Left colon (tissue), 2 donors: ENCODE data around the gene FAM221B. TPM values are rescaled to one million over a fixed set of nuclear protein-coding genes. Genes with fewer than 3 reads are reported as not detected.

Experiments used
- ATAC-seq: fragments of 200-7000 bp; cut with Tn5 transposase; one replicate; pipeline ENCODE4 v1.9.1; 2020; ENCODE audit warnings: mild to moderate bottlenecking, moderate library complexity
- DNase-seq, 2 donors: peaks; one replicate each; pipeline ENCODE4 v3.0.0-alpha.2; 2020
- intact Hi-C, 2 donors: fragments of 100-400 bp; cut with DNase I in 1 of 2; cut with micrococcal nuclease in 1 of 2; formaldehyde crosslinking; loops; one replicate each; pipeline versions ENCODE4 v1.11.2 to v1.14.0; 2022; cut with DNase I, micrococcal nuclease
- total RNA-seq, 2 donors: library from RNA; stranded (reverse); fragmentation: NEBNext Ultra II Directional; extraction: Animal tissue kit (Norgen Biotek cat#: 25700); gene quantifications; one replicate each; pipeline ENCODE4 v1.2.1, GENCODE V29; 2021
- donor health status: DM: no; HTN: no; CAD: no.
- donor health status: DM: yes; HTN: yes; CAD: no.

Gene FAM221B
- total RNA-seq, 2 donors from 2014 or later, result 0.28 TPM; not detected in 1

DNA sequence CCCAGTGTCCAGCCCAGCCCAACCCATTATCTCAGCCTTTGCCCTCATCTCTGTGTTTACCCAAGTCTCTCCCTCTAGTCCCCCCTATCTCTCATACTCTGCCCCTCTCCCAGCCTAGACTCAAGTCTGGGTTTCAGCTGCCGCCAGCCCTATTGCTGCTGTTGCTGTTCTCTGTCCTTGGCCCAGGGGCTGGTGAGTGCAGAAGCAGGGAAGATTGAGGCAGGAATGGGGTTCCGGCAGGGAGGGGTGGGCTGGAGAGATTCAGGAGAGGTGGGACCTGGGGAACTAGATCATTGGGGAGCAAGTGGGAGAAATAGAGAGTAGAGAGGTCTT lies 1.2 kb upstream of the FAM221B start:
- no peak for ATAC-seq
- intact Hi-C loops, result no loop called here
- DNase-seq, result no peak

DNA sequence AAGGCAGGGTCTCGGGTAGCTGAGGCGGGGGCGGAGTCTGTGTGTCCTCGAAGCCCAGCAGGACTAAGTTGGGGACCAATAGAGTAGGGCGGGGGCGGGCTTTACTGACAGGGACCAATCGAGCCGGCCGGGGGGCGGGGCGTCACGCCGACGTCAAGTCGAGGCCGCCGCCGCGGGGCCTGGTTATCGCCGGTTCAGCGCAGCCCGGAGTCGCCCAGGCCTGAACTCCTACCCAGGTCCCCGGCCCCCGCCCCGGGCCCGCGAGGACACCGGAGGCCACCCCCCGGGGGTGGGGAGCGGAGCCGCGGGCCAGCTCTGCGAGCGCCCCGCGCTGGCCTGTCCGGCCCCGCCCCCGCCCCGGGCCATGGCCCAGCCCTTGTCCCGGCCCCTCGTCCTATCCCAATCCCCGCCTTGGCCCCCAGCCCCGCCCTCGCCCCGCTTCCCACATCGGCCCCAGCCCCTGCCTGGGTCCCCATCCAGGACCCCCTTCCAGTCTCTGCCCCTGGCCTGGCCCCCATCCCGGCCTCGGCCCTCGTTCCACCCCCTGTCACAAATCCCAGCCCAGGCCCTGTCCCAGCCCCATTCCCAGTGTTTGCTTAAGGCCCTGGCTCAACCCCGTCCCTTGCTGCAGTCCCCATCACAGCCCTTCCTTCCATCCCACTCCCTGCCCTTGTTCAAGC lies 692 bp upstream of the FAM221B start, which contains the start of gene TMEM8B:
TSS of gene TMEM8B (plus strand) at position 145 of the 680 bp plus-strand sequence. CDS start at position 365, 220 bp downstream.
- DNase-seq (peak; percentile 97 to 100), ATAC-seq (peak; percentile 77)
- intact Hi-C loops, result no loop called here

DNA sequence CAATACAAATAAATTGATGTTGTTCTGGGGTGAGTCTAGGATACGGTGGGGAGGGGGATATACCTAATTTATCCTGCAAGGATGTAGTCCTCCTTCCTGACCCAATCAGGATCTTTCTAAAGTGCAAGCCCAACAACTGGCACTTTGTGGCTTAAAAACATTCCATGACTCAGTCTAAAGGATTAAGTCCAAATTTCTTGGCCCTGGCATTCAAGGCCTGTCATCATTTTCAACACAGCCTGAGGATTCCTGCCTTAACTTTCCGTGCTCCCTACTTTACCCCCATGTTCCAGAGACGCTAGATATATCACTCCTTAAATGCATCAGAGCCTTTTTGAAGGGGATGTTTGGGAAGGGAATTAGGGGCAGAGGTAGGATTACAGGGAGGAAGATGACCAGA lies 1.0 kb downstream of the FAM221B start:
- DNase-seq (no peak), ATAC-seq (no peak)
- intact Hi-C loops, result loop anchor here in 1 of 2 donors (2.0 kb wide), 2 partner anchors 37 to 55 kb away; partner anchors contain the start of gene NPR2

- DNase-seq (no peak), ATAC-seq (peak; percentile 44)
- intact Hi-C loops, result loop anchor here in 1 of 2 donors (2.0 kb wide), 2 partner anchors 35 to 57 kb away; partner anchors contain the start of gene NPR2
Observed at GRCh38 chr9:35826071-35826701, 2.3 kb downstream of the FAM221B start.

DNA sequence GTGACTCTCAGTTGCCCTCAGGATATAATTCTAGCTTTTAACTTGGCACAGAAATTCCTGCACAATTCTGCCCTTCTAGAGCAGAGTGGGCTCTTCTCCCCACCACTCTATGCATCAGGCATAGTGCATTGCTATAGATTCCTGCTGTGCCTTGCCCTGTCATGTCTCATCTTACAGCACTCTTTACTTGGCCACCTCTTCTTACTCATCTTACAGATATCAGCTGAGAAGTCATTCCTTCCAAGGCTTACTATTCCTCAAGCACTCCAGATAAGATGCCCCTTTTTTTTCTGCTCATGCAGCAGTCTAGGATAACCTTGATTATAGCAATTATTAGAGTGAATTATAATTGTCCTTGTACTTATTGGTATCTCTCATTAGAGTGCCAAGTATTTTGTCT lies 5.6 kb downstream of the FAM221B start:
- DNase-seq (no peak), ATAC-seq (no peak)
- intact Hi-C loops, result no loop called here

DNA sequence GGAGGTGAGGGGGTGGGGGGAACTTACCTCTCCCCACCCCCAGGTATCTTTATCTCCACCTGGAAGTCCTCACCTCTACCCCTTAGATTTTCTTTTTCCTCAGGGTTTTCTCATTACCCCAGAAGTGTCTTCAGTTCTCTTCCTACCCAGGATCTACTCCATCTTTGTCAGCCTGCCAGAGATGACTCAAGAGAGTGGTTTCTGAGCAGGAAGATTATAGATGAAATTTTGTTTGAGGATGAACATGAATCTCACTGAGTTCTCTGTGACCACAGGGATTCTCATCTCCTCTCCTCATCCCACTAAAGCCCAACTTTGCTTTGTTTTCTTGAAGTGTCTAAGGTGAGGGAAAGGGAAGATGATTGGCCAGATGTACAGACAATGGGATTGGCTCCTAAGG lies 8.5 kb downstream of the FAM221B start:
- intact Hi-C loops, result no loop called here
- DNase-seq, result no peak
- no peak for ATAC-seq

GRCh38 chr9:35818341-35818740 lies 10.2 kb downstream of the FAM221B start:
- intact Hi-C loops, result no loop called here
- no peak for DNase-seq

GRCh38 chr9:35816708-35817107 lies 11.8 kb downstream of the FAM221B start:
- no peak for ATAC-seq
- DNase-seq, result no peak
- intact Hi-C loops, result no loop called here

More at GRCh38 chr9:35818341-35818740, 10.2 kb downstream of the FAM221B start:
- no peak for ATAC-seq

DNA sequence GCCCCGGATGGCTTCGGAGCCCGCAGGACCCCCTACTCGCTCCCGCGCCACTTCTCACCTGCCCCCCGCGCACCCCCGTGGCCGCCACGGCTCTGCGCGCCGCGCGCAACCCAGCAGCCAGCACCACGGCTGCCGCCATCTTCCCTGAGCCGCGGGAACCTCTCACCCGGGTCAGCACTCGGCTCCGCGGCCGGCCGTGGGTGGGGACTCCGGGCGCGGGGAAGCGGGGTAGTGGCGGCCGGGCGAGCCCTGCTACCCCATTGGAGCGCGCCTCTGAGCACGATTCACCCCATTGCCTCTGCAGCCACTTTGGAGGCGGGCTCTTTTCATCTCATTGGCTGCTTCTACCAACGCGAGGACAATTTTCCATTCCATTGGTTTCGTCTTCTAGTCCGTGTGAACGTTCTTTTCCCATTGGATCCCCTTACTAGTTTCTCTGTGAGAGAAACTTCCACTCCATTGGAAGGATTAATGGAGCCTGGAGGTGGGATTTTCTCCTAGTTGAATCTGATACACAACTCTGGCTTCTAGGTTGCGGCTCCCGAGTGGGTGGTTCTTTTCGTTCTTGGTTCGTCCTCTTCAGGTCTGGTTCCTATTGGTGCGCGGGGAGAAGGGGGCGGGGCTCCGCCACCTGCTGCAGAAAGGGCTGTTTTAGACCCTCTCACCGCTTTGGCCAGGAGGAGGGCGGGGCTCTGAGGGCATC lies 13.5 kb downstream of the FAM221B start, which contains the start of gene HINT2:
TSS of gene HINT2 (minus strand) at position 202 of the 703 bp plus-strand sequence. CDS start at position 139, 63 bp downstream.
- peak; percentile 99 for DNase-seq
- intact Hi-C loops, result no loop called here
- ATAC-seq, result peak; percentile 85

GRCh38 chr9:35814106-35814840 lies 14.3 kb downstream of the FAM221B start:
- ATAC-seq (peak; percentile 49), DNase-seq (peak; percentile 68 to 77)
- intact Hi-C loops, result no loop called here

GRCh38 chr9:35813434-35814105 lies 15.0 kb downstream of the FAM221B start:
- ATAC-seq (no peak), DNase-seq (no peak)
- intact Hi-C loops, result no loop called here

DNA sequence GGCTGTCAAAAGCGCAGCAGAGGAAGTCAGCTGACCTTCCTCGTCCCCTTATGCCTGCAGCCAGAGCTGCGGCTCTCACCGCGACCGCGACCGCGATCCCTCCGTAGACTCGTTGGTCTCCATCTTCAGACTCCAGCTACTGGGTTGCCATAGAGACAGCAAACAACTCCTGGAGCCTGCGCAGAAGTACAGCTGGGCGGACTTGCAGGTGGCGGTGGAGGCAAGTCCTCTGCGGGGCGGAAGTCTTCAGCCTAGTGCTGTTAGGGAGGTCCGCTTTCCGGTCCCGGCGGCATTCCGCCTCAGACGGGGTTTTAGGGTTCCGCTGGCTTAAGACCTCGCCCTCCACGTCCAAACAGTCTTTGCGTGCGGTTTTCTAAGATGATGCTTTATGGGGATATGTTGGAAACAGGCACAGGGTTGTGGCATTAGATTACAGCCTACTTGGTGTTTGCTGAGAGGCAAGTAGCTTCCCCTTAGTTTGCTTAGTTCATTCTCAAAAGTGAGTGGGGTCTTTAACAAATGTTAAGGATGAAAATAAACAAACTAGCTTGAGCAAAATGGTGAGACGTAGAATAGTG lies 16.4 kb downstream of the FAM221B start, which contains the start of gene SPAG8:
TSS of gene SPAG8 (minus strand) at position 238 of the 578 bp plus-strand sequence. CDS start at position 123, 115 bp downstream.
- ATAC-seq, result peak; percentile 61
- intact Hi-C loops, result no loop called here
- peak; percentile 92 to 97 for DNase-seq

DNA sequence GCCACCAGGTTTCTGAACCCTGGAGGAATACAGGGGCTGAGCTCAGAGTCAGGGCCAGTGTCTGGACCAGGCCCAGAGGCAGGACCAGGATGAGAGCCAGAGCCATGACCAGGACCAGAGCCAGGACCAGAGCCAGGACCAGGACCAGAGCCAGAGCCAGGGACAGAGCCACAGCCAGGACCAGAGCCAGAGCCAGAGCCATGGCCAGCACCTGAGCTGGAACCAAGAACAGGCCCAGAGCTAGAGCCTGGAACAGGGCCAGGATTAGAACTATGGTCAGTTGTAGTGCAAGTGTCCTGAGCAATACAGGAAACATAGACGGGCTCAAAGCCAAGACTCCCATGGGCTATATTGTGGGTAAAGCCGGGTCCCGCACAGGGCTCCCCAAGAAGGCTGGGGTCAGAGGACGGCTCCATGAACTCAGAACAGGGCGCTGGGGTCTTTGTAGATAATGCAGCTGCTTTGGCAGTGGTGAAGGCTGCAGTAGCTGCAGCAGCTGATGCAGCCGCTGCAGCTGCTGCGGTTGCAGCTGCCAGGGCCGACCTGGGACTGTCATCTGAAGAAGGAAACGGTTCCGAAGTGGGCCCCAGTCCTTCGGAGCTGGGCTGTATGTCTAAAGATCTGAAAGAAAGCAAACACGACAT lies 17.0 kb downstream of the FAM221B start:
- ATAC-seq (no peak), DNase-seq (no peak)
- intact Hi-C loops, result no loop called here

DNA sequence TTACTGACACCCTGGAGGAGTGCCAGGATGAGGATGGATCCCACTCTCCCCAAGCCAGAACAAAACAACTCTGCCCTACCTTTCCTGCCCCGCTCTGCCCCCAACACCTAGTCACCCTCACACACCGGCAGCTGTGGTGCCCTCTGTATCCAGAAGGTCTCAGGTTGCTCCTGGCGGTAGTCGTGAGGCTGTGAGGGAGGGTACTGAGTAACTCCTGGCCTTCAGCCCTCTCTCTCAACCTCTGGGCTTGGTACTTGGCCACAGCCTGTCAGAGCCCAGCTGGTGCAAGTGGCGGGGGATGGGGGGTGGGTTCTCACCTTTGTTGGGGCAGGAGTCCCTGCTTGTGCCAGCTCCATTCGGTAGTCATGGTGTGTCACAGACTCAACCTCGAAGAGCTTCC lies 18.4 kb downstream of the FAM221B start:
- DNase-seq, result no peak
- intact Hi-C loops, result no loop called here
- ATAC-seq, result no peak

- no peak for DNase-seq
- intact Hi-C loops, result no loop called here
Observed at GRCh38 chr9:35808433-35808832, 20.1 kb downstream of the FAM221B start.

GRCh38 chr9:35806101-35806500 lies 22.4 kb downstream of the FAM221B start:
- intact Hi-C loops, result no loop called here
- no peak for DNase-seq
- ATAC-seq, result no peak

More at GRCh38 chr9:35808433-35808832, 20.1 kb downstream of the FAM221B start:
- ATAC-seq, result no peak

DNA sequence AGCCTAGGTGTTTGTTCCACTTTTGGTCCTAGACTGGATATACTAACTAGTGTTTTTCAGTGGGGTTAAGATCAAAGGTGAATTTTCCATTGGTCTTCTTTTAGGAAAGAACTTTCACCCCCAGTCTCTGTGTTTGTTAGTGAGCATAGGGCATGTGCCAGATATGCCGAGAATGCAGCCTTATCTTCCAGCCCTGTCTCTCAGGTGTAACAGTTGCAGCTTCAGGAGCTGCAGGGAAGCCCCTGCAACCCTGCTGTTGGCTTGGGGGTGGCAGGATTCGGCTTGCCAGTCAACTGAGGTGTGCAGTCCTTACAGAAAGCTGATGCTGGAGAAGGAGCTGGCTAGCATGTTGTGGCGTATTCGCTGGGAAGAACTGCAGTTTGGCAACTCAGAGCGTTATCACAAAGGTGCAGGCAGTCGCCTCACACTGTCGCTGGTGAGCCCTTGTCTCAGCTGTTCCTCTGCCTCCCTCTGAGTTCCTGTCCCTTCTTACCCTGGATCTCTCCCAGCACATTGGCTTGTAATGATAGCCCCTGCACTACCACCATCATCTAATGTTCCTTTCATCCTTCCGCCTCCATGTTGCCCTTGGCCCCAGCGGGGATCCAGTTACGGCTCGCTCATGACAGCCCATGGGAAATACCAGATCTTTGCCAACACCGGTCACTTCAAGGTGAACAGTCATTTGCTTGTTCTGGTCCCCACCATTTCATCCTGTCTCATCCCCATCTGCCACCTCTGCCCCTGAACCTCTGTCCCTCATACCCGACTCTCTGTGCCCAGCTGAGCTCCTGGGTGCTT lies 27.0 kb downstream of the FAM221B start:
- intact Hi-C loops, result no loop called here
- no peak for DNase-seq
- ATAC-seq, result no peak
